Measurements from ENCODE around the gene PLSCR5.

Gene PLSCR5

GRCh38 chr3:146561879-146562278 is 43.3 kb downstream of the PLSCR5 start:
- TF ChIP-seq, protein P1, sequence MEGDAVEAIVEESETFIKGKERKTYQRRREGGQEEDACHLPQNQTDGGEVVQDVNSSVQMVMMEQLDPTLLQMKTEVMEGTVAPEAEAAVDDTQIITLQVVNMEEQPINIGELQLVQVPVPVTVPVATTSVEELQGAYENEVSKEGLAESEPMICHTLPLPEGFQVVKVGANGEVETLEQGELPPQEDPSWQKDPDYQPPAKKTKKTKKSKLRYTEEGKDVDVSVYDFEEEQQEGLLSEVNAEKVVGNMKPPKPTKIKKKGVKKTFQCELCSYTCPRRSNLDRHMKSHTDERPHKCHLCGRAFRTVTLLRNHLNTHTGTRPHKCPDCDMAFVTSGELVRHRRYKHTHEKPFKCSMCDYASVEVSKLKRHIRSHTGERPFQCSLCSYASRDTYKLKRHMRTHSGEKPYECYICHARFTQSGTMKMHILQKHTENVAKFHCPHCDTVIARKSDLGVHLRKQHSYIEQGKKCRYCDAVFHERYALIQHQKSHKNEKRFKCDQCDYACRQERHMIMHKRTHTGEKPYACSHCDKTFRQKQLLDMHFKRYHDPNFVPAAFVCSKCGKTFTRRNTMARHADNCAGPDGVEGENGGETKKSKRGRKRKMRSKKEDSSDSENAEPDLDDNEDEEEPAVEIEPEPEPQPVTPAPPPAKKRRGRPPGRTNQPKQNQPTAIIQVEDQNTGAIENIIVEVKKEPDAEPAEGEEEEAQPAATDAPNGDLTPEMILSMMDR (IDR thresholded peaks at IDR 0.05) = no peak

DNA sequence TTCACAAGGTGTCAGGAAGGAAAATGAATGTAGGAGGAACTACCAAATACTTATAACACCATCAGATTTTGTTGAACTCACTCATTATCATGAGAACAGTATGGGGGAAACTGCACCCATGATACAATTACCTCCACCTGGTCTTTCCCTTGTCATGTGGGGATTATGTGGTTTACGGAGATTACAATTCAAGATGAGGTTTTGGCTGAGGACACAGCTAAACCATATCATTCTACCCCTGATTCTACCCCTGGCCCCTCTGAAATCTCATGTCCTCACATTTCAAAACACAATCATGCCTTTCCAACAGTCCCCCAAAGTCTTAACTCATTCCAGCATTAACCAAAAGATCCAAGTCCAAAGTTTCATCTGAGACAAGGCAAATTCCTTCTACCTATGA is 43.7 kb downstream of the PLSCR5 start:
- TF ChIP-seq, protein P1 (IDR thresholded peaks at IDR 0.05) = no peak

DNA sequence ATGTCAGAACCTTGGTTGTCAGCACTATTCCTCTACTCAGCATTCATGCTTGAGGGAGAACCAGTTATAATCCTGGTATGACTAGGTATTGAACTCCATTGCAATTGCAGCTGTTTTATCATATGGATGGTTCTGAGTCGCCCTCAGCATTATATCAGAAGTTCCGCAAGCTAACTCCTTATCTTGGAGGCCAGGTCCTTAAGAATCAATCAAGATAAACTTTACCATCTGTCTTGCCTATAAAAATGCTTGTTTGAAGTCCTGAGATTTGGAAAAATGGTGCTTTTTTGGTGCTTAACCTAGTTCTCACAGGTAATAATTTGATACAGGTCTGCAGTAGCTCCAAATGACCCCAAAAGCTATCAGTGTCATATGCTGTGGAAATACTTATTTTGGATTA is 44.5 kb downstream of the PLSCR5 start:
- TF ChIP-seq, protein P1 (IDR thresholded peaks at IDR 0.05) = no peak

- TF ChIP-seq, protein P1 (IDR thresholded peaks at IDR 0.05) = no peak
These were observed 45.8 kb downstream of the PLSCR5 start for GRCh38 chr3:146559388-146559787.

- TF ChIP-seq, protein P1 (IDR thresholded peaks at IDR 0.05) = no peak
These were observed 46.4 kb downstream of the PLSCR5 start for GRCh38 chr3:146558781-146559180.

DNA sequence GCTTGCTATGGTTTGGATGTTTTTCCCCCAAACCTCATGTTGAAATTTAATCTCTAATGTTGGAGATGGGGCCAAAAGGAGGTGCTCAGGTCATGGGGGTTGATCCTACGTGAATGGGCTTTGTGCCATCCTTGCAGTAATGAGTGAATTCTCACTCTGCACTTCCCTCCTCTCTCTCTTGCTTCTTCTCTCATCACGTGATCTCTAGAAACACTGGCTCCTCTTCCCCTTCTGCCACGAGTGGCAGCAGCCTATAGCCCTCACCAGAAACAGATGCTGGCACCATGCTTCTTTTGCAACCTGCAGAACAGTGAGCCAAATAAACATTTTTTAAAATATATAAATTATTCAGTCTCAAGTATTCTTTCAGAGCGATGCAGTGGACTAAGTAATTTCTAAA is 47.4 kb downstream of the PLSCR5 start:
- TF ChIP-seq, protein P1 (IDR thresholded peaks at IDR 0.05) = no peak

DNA sequence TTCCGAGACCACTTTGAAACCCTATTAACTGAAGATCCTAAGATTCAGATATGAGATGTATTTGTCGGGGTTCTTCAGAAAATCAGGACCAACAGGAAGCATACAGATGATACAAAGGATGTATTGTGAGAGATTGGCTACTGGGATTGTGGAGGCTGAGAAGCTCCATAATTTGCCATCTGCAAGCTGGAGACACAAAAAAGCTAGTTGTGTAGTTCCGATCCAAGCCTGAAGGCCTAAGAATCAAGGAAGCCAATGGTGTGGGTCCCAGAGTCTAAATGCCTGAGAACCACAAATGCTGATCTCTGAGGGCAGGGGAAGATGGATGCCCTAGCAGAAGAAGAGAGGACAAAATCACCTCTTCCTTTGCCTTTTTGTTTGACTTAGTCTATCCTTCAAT is 49.8 kb downstream of the PLSCR5 start:
- TF ChIP-seq, protein P1 (IDR thresholded peaks at IDR 0.05) = no peak

- TF ChIP-seq, protein P1 (IDR thresholded peaks at IDR 0.05) = no peak
These were observed 50.9 kb downstream of the PLSCR5 start for GRCh38 chr3:146554151-146554760.

Data from LNCAP (cell line).